ENCODE measurements around the gene KRTAP2-4.
"Not testable (repeated sequence)": the region's sequence is repeated elsewhere in the genome, so short reads cannot be mapped to it uniquely, and the experiment has no call there.

Gene KRTAP2-4, protein sequence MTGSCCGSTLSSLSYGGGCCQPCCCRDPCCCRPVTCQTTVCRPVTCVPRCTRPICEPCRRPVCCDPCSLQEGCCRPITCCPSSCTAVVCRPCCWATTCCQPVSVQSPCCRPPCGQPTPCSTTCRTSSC

GRCh38 chr17:41065829-41066624 lies at the start of gene KRTAP2-4:
Gene KRTAP2-4, minus strand, starts transcription at chr17:41065879. Its CDS starts 34 bp downstream, at chr17:41065845.
- DNase-seq (ENCODE audit: low spot score): no peak

DNA sequence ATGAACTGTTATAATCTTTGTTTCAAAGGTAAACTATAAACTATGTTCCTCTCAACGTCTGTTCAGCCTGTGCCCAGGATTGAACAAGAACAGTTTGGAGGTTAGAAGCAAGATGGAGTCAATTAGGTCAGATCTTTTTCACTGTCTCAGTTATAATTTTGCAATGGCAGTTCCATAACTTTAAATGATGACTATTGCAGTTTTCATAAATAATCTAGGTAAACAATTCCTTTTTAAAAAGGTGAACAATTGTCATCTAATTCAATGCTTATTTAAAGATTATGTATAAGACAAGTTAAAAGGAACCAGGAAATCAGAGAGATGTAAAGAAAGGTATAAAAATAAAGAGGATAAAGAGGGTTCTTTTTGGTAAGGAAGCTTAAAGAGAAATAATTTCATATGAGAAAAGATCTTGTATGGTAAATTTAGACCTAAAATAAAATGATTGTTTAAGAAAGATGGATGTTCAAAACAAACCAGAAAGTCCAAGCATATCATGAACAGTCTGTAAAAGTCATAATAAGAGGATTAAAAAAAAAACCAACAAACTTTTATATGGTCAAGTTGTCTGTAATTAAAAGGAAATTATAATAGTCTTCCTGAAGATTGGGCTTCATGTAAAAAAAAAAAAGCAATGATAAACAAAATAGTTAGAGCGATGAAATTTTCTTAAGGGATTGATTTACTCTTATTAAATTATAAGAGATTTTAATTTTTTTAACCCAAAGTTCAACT lies 45.6 kb upstream of the KRTAP2-4 start:
- DNase-seq (ENCODE audit: low spot score): no peak

DNA sequence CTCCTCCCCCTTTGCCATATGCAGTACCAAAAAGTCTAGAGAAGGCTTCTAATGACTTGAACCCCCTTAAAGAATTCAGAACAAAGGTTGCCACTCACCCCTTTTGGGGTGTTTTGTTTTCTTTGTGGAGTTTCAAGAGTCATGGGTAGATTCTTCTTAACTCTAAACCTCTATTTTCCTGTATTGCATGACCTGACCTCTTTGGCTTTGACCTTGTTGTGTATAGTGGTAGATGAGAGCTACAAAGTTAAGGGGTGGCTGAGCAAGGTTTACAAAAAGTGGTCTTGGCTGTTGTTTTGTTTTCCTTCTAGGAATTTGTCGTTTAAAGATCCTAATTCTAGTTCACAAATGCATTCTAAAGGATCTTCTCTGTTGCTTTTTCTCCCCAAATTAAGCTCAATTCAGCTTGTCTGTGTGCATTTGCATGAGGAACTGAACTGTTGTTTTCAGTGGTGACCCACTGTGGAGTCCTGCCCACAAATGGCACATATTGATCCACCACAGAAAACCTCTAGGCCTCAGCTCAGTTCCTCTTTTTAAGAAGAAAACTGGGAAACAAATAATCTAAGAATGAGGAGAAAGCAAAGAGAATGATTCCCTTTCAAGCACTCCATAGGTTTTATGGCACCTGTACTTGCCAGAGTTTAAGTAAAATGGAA lies 43.2 kb upstream of the KRTAP2-4 start:
- DNase-seq (ENCODE audit: low spot score): not testable (repeated sequence)

GRCh38 chr17:41107941-41108450 lies 42.3 kb upstream of the KRTAP2-4 start:
- DNase-seq (ENCODE audit: low spot score): no peak

GRCh38 chr17:41105347-41105746 lies 39.7 kb upstream of the KRTAP2-4 start, which contains the start of gene KRTAP4-9:
Gene KRTAP4-9, plus strand, starts transcription at chr17:41105389. Its CDS starts 0 bp downstream, at chr17:41105389.
- not testable (repeated sequence) for DNase-seq (ENCODE audit: low spot score)

GRCh38 chr17:41104386-41105038 lies 38.8 kb upstream of the KRTAP2-4 start:
- not testable (repeated sequence) for DNase-seq (ENCODE audit: low spot score)

DNA sequence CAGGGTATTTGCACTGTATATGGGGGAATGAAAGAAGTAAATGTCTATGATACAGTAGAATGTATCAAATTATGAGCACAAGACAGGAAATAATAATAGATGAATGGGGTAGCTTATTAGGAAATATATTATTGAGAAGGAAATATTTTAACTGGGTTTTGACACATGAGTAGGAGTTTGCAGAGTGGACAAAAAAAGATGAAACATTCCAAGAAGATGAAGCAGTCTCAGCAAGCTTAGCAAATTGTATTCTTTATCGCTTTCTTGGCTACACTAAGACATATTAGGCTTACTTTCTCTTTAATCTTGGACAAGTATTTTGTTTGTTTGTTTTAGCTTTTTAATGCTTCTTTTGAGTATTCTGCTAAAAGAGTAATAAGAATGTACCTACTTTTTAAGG lies 38.2 kb upstream of the KRTAP2-4 start:
- no peak for DNase-seq (ENCODE audit: low spot score)

DNA sequence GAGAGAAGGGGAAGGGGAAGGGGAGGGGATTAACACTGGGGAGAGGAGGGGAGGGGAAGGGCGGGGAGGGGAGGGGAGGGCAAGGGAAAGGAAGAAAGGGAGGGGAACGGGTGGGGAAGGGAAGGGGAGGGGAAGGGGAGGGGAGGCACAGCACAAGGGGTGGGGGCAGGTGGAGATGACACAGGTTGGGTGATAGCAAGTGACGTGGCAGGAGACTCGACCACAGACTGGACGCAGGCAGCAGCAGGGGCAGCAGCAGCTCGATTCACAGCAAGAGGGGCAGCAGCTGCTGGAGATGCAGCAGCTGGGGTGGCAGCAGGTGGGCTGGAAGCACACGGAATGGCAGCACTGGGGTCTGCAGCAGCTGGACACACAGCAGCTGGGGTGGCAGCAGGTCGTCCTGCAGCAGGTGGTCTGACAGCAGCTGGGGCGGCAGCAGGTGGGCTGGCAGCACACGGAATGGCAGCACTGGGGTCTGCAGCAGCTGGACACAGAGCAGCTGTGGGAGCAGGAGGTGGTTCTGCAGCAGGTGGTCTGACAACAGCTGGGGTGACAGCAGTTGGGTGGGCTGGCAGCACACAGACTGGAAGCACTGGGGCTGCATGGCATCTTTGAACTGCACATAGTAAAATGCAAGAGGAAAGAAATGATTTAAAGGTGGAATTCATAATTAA lies 36.0 kb upstream of the KRTAP2-4 start, which contains the start of gene KRTAP4-16:
KRTAP4-16 (minus strand) TSS at position 624 of the 674 bp plus-strand sequence; CDS start at position 624, 0 bp downstream.
- DNase-seq (ENCODE audit: low spot score): no peak

- DNase-seq (ENCODE audit: low spot score): not testable (repeated sequence)
Observed at GRCh38 chr17:41099682-41100480, 34.2 kb upstream of the KRTAP2-4 start.

GRCh38 chr17:41098481-41098880 lies 32.8 kb upstream of the KRTAP2-4 start:
- DNase-seq (ENCODE audit: low spot score): no peak

GRCh38 chr17:41098042-41098441 lies 32.4 kb upstream of the KRTAP2-4 start, which contains the start of gene KRTAP4-8:
Gene KRTAP4-8, minus strand, starts transcription at chr17:41098142. Its CDS starts 58 bp downstream, at chr17:41098084.
- DNase-seq (ENCODE audit: low spot score): no peak

GRCh38 chr17:41096055-41096454 lies 30.4 kb upstream of the KRTAP2-4 start:
- no peak for DNase-seq (ENCODE audit: low spot score)

DNA sequence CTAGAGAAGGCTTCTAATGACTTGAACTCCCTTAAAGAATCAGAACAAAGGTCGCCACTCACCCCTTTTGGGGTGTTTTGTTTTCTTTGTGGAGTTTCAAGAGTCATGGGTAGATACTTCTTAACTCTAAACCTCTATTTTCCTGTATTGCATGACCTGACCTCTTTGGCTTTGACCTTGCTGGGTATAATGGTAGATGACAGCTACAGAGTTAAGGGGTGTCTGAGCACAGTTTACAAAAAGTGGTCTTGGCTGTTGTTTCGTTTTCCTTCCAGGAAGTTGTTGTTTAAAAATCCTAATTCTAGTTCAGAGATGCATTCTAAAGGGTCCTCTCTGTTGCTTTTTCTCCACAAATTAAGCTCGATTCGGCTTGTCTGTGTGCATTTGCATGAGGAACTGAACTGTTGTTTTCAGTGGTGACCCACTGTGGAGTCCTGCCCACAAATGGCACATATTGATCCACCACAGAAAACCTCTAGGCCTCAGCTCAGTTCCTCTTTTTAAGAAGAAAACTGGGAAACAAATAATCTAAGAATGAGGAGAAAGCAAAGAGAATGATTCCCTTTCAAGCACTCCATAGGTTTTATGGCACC lies 23.2 kb upstream of the KRTAP2-4 start:
- not testable (repeated sequence) for DNase-seq (ENCODE audit: low spot score)

DNA sequence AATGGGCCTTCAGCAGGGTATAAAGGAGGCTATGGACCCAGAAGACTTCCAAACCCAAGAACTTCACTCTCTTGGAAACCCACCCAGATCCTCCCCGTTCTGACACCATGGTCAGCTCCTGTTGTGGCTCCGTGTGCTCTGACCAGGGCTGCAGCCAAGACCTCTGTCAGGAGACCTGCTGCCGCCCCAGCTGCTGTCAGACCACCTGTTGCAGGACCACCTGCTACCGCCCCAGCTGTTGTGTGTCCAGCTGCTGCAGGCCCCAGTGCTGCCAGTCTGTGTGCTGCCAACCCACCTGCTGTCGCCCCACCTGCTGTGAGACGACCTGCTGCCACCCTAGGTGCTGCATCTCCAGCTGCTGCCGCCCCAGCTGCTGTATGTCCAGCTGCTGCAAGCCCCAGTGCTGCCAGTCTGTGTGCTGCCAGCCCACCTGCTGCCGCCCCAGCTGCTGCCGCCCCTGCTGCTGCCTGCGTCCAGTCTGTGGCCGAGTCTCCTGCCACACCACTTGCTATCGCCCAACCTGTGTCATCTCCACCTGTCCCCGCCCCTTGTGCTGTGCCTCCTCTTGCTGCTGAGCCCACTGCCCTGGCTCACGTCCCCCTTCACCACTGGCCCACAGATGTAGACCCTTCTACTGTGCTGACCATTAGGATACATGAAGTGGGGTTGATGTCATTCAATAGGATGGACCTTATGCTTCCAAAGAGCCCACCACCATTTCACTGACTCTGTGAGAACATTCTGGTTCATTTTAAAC lies 18.6 kb upstream of the KRTAP2-4 start, which contains the start of gene KRTAP4-7:
KRTAP4-7 (plus strand) TSS at position 51 of the 757 bp plus-strand sequence; CDS start at position 108, 57 bp downstream.
- not testable (repeated sequence) for DNase-seq (ENCODE audit: low spot score)

- DNase-seq (ENCODE audit: low spot score): not testable (repeated sequence)
Observed at GRCh38 chr17:41083427-41083826, 17.7 kb upstream of the KRTAP2-4 start.

DNA sequence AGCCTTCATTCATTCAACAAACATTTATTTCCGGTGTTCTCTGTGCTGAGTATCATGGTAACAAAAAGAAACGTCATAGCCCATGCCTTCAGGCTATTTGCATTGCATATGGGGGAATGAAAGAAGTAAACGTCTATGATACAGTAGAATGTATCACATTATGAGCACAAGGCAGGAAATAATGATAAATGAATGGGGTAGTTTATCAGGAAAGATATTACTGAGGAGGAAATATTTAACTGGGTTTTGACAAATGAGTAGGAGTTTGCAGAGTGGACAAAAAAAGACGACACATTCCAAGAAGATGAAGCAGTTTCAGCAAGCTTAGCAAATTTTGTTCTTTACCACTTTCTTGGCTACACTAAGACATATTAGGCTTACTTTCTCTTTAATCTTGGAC lies 16.9 kb upstream of the KRTAP2-4 start:
- DNase-seq (ENCODE audit: low spot score): no peak

DNA sequence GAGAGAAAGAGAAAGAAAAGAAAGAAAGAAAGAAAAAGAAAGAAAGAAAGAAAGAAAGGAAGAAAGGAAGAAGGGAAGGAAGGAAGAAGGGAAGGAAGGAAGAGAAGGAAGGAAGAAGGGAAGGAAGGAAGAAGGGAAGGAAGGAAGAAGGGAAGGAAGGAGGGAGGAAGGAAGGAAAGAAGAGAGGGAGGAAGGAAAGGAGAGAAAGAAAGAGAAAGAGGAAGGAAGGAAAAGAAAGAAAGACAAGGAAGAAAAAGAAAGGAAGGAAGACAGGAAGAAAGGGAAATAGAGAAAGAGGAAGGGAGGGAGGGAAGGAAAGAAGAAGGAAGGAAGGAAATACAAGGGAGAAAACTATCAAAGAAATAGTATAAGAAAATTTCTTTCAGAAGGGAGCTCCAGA lies 11.1 kb upstream of the KRTAP2-4 start:
- DNase-seq (ENCODE audit: low spot score): no peak

DNA sequence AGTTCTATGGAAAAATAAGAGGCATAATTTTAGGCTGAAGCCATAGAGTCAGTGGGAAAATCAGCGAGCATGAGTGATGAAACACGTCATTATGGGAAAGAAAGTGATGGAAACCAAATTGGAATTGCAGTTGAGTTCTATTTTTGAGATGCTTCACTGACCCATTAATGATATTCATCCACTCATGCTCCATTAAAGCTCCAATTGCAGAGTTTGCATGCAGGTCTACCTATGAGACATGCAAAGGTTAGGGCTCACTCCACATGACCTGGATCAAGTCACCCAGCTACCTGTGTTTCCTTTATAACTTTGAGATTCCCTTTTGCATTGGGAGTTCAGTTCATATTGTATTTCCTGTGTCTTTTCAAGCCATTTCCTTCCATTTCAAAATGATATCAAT lies 8.0 kb upstream of the KRTAP2-4 start:
- no peak for DNase-seq (ENCODE audit: low spot score)

All from Ammon's horn (tissue), 1 donor.